Calu3 (cell line): ENCODE results near the gene TCEAL6. TPM values are rescaled to one million over a fixed set of nuclear protein-coding genes. Genes with fewer than 3 reads are reported as not detected.
"Not testable (repeated sequence)": the region's sequence is repeated elsewhere in the genome, so short reads cannot be mapped to it uniquely, and the experiment has no call there.

Source experiments
- BruUV-seq: library from RNA; stranded (reverse); fragments of 400-500 nt; replicated peaks from 2 replicates; lab custom pipeline; 2021; lab: Mats Ljungman, UMichigan
- CTCF ChIA-PET: fragments of 300-600 bp; sonication (Branson Sonifier 250); formaldehyde crosslinking; loops from one replicate; lab custom pipeline; 2022; ENCODE audit warnings: antibody characterized with exemption; lab: Charles Lee
- DNase-seq: peaks from one replicate; pipeline ENCODE4 v3.0.0; 2022
- H3K27ac Mint-ChIP-seq: one replicate; pipeline ENCODE4 v1.8.0; 2022; ENCODE audit warnings: mixed read lengths; ENCODE audit not compliant: unreplicated experiment
- H3K27me3 Mint-ChIP-seq: one replicate; pipeline ENCODE4 v1.8.0; 2022; ENCODE audit warnings: mixed read lengths; ENCODE audit not compliant: unreplicated experiment
- H3K36me3 Mint-ChIP-seq: one replicate; pipeline ENCODE4 v1.8.0; 2022; ENCODE audit warnings: mild to moderate bottlenecking, moderate library complexity, mixed read lengths; ENCODE audit not compliant: insufficient read depth, unreplicated experiment
- H3K4me1 Mint-ChIP-seq: one replicate; pipeline ENCODE4 v1.8.0; 2022; ENCODE audit warnings: mild to moderate bottlenecking, low read depth, mixed read lengths; ENCODE audit not compliant: unreplicated experiment
- H3K4me3 Mint-ChIP-seq: one replicate; pipeline ENCODE4 v1.8.0; 2022; ENCODE audit warnings: mild to moderate bottlenecking, low read depth, moderate library complexity, mixed read lengths; ENCODE audit not compliant: unreplicated experiment
- H3K9me3 Mint-ChIP-seq: one replicate; pipeline ENCODE4 v1.8.0; 2022; ENCODE audit warnings: low read depth, mixed read lengths; ENCODE audit not compliant: unreplicated experiment
- CTCF ChIP-seq: fragments of 200-600 bp; IDR thresholded peaks from one replicate; pipeline ENCODE4 v1.8.0; 2022; ENCODE audit warnings: antibody characterized with exemption; ENCODE audit not compliant: unreplicated experiment
- intact Hi-C: fragments of 100-400 bp; cut with micrococcal nuclease; formaldehyde crosslinking; loops from one replicate; pipeline ENCODE4 v1.10.0; 2022; ENCODE audit not compliant: unreplicated experiment
- total RNA-seq: library from RNA; stranded (reverse); gene quantifications from 2 replicates; pipeline ENCODE4 v1.2.3, GENCODE V29; 2022

TCEAL6 gene
- total RNA-seq, 1 experiment from 2014 or later: not detected

DNA sequence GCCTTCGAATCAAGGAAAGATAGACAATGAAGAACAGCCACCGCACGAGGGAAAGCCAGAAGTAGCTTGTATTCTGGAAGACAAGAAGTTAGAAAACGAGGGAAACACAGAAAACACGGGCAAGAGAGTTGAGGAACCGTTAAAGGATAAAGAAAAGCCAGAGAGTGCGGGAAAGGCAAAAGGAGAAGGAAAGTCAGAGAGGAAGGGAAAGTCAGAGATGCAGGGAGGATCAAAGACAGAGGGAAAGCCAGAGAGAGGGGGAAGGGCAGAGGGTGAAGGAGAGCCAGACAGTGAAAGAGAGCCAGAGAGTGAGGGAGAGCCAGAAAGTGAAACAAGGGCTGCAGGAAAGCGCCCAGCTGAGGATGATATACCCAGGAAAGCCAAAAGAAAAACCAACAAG, 15.4 kb downstream of the TCEAL6 start:
- peaks cover 26% of the 10 kb centered on the region for H3K27me3 Mint-ChIP-seq
- intact Hi-C loops: no loop called here
- no peaks in the 10 kb centered on the region for H3K4me1 Mint-ChIP-seq
- no TSS peak for BruUV-seq
- H3K9me3 Mint-ChIP-seq: peaks cover 2% of the 10 kb centered on the region
- TF ChIP-seq CTCF: no peak
- no peak overlapping the region for H3K27ac Mint-ChIP-seq
- no peaks in the 10 kb centered on the region for H3K36me3 Mint-ChIP-seq
- H3K4me3 Mint-ChIP-seq: no peak overlapping the region
- CTCF ChIA-PET: no interaction called here
- no peak for DNase-seq

DNA sequence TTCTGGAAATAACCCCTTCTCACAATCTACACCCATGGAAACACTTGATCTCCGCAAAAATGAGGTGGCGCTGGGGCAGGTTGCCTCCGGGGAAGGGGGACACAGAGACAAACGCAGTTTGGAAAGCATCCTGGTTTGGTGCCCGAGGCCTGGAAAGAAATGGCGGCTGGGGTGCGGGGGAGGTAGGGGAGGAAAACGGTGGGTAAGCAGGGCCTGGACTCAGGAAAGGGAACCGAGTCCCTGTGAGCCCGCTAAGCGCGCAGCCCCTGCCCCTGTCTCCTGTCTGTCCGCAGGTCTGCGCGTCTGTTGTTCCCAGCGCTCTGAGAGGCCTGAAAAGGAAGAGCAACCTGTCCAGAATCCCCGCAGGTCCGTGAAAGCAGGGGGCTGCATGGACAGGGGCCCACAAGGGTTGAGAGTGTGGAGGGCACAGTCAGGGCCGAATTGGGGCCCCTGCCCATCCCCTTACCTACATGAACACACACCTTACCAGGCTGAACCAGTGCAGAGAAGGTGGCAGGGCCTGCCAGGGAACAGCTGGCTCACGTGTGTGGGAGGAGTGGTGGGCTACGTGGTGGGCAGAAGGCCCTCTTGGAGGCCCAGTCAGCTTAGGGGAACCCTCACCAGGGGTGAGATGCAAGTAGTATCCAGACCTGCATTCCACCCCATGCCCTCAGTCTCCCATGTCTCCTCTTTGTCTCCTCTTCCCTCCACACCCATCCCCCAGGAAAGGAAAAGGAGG, 16.0 kb downstream of the TCEAL6 start:
- H3K9me3 Mint-ChIP-seq, H3K4me3 Mint-ChIP-seq, H3K4me1 Mint-ChIP-seq, H3K36me3 Mint-ChIP-seq, DNase-seq, intact Hi-C loops, CTCF ChIA-PET, BruUV-seq, H3K27ac Mint-ChIP-seq: not testable (repeated sequence)
- H3K27me3 Mint-ChIP-seq: peaks cover 24% of the 10 kb centered on the region

GRCh38 chrX:102125436-102125835, 16.8 kb downstream of the TCEAL6 start, which contains the start of gene TCEAL2:
Gene TCEAL2 (plus strand): TSS chrX:102125679. CDS start chrX:102126831, 1,152 bp downstream.
- H3K36me3 Mint-ChIP-seq, DNase-seq, CTCF ChIA-PET, intact Hi-C loops, BruUV-seq, H3K27ac Mint-ChIP-seq, H3K4me3 Mint-ChIP-seq, H3K4me1 Mint-ChIP-seq, H3K9me3 Mint-ChIP-seq: not testable (repeated sequence)
- H3K27me3 Mint-ChIP-seq: peaks cover 16% of the 10 kb centered on the region

GRCh38 chrX:102125014-102125413, 17.3 kb downstream of the TCEAL6 start:
- intact Hi-C loops, H3K4me3 Mint-ChIP-seq: not testable (repeated sequence)

DNA sequence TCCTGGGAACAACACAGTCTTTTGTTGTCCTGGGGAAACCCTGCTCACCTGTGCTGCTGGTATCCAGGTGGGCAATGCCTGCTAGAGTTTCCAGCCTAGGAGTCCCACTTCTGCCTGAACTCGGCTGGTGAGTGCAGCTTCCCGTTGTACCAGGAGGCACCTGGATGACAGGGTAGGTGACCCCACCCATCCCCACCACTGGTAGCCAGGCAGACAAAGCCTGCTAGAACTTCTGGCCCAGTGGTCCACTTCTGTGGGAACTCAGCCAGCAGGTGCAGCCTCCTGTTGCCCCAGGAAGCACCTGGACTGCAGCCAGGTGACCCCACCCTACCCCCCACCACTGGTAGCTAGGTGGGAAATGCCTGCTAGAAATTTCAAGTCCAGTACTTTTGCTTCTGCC, 26.5 kb downstream of the TCEAL6 start:
- Mint-ChIP-seq H3K4me3 (no peak overlapping the region), H3K9me3 (peaks cover 8% of the 10 kb centered on the region), H3K27me3 (no peaks in the 10 kb centered on the region), H3K4me1 (no peaks in the 10 kb centered on the region), H3K36me3 (no peaks in the 10 kb centered on the region), H3K27ac (no peak overlapping the region)
- intact Hi-C loops: no loop called here
- no TSS peak for BruUV-seq
- CTCF ChIA-PET: no interaction called here
- DNase-seq: no peak
- no peak for TF ChIP-seq CTCF

More at GRCh38 chrX:102125014-102125413, 17.3 kb downstream of the TCEAL6 start:
- H3K27me3 Mint-ChIP-seq: peaks cover 14% of the 10 kb centered on the region
- BruUV-seq, DNase-seq, CTCF ChIA-PET, H3K4me1 Mint-ChIP-seq, H3K27ac Mint-ChIP-seq, H3K36me3 Mint-ChIP-seq, H3K9me3 Mint-ChIP-seq: not testable (repeated sequence)

GRCh38 chrX:102113367-102113766, 28.9 kb downstream of the TCEAL6 start:
- Mint-ChIP-seq H3K9me3 (peaks cover 8% of the 10 kb centered on the region), H3K4me1 (no peaks in the 10 kb centered on the region), H3K4me3 (no peak overlapping the region), H3K27ac (no peak overlapping the region), H3K36me3 (no peaks in the 10 kb centered on the region), H3K27me3 (no peaks in the 10 kb centered on the region)
- no peak for TF ChIP-seq CTCF
- CTCF ChIA-PET: no interaction called here
- intact Hi-C loops: no loop called here
- no TSS peak for BruUV-seq
- no peak for DNase-seq
